Measurements from ENCODE around the gene RBM43.
A peak's percentile ranks its signal among the peaks of the same experiment; 100 is the strongest.
"Not testable (repeated sequence)": the region's sequence is repeated elsewhere in the genome, so short reads cannot be mapped to it uniquely, and the experiment has no call there.

Gene RBM43

GRCh38 chr2:151261231-151261976 is at the start of gene RBM43 (continued):
- TF ChIP-seq ZNF518A (tag by site-specific recombination; conservative IDR thresholded peaks at IDR 0.05; ENCODE audit: low read depth): no peak
- TF ChIP-seq ZBTB10 (tag by site-specific recombination; IDR thresholded peaks at IDR 0.05): no peak
- TF ChIP-seq PRDM10 (tag by site-specific recombination; IDR thresholded peaks at IDR 0.05): no peak
- no peak for TF ChIP-seq ZNF488 (tag by site-specific recombination; IDR thresholded peaks at IDR 0.05)
- no peak for TF ChIP-seq ZNF202 (tag by site-specific recombination; IDR thresholded peaks at IDR 0.05; ENCODE audit: borderline replicate concordance)
- TF ChIP-seq ZNF223 (tag by site-specific recombination; IDR thresholded peaks at IDR 0.05): peak; percentile 84; the same call in 1 of the 2 replicates
- TF ChIP-seq ZNF600 (tag by site-specific recombination; IDR thresholded peaks at IDR 0.05): peak; percentile 80
- TF ChIP-seq ZNF112 (tag by site-specific recombination; IDR thresholded peaks at IDR 0.05): no peak
- TF ChIP-seq ZNF133 (tag by site-specific recombination; IDR thresholded peaks at IDR 0.05): no peak
- no peak for TF ChIP-seq TRIM28 (IDR thresholded peaks at IDR 0.05; ENCODE audit: borderline replicate concordance, low read length)
- TF ChIP-seq ZNF677 (tag by site-specific recombination; IDR thresholded peaks at IDR 0.05): no peak
- TF ChIP-seq ZNF580 (tag by site-specific recombination; IDR thresholded peaks at IDR 0.05): no peak
- no peak for TF ChIP-seq ZNF24 (tag by site-specific recombination; IDR thresholded peaks at IDR 0.05)
- peak; percentile 12; the same call in 1 of the 2 replicates for TF ChIP-seq KLF1 (tag by site-specific recombination; IDR thresholded peaks at IDR 0.05)
- TF ChIP-seq ZNF302 (tag by site-specific recombination; IDR thresholded peaks at IDR 0.05; ENCODE audit: low read depth): no peak
- TF ChIP-seq CTCF (tag by site-specific recombination; IDR thresholded peaks at IDR 0.05): peak; percentile 59; the same call in 1 of the 2 replicates
- TF ChIP-seq ZNF76 (tag by site-specific recombination; IDR thresholded peaks at IDR 0.05; ENCODE audit: borderline replicate concordance, low read depth): 0 out of 2 replicates have a peak, but pooled peaks have one; percentile 27
- TF ChIP-seq ZNF529 (tag by site-specific recombination; IDR thresholded peaks at IDR 0.05; ENCODE audit: insufficient replicate concordance): no peak
- TF ChIP-seq KLF16 (tag by site-specific recombination; IDR thresholded peaks at IDR 0.05): no peak

- H3K27ac ChIP-seq (ENCODE audit: extremely low read depth, low read depth, low read length); POLR2A ChIA-PET; H3K4me3 ChIP-seq (ENCODE audit: low read depth, low read length); H3K4me1 ChIP-seq (ENCODE audit: control insufficient read depth, insufficient read depth, low read length); H3K36me3 ChIP-seq (ENCODE audit: control insufficient read depth in 2 of 2, insufficient read depth in 1 of 2, low read length in 2 of 2); H3K9me3 ChIP-seq (ENCODE audit: control insufficient read depth, insufficient read depth, low read depth, low read length): not testable (repeated sequence)
- CTCF ChIA-PET: interaction anchor here (0.6 kb wide), 1 partner anchor 66 kb away, joined by 4 read pairs; no protein-coding TSS in a partner anchor
Measured at GRCh38 chr2:151310313-151310712, 48.6 kb upstream of the RBM43 start.

Data from HEK293 (cell line).